ENCODE data around the gene SRMS. TPM values are rescaled to one million over a fixed set of nuclear protein-coding genes. Genes with fewer than 3 reads are reported as not detected.

SRMS gene
- total RNA-seq, 1 experiment from 2014 or later: 3.2 TPM

- H3K9me3 ChIP-seq (ENCODE audit: control insufficient read depth in 1 of 2, insufficient read depth in 1 of 2, low read depth in 1 of 2, low read length in 2 of 2): no peaks in the 10 kb centered on the region
- no peak overlapping the region for H2AFZ ChIP-seq (ENCODE audit: low read depth, low read length, poor library complexity, severe bottlenecking)
- no peaks in the 10 kb centered on the region for H3K27me3 ChIP-seq (ENCODE audit: insufficient read depth, low read length)
- H3K9ac ChIP-seq (ENCODE audit: low read length): no peak overlapping the region
- no peaks in the 10 kb centered on the region for H4K20me1 ChIP-seq (ENCODE audit: insufficient read depth)
- intact Hi-C loops (cut with micrococcal nuclease): no loop called here
- no peaks in the 10 kb centered on the region for H3K9me2 ChIP-seq (ENCODE audit: insufficient read depth)
- H3K4me1 ChIP-seq (ENCODE audit: control insufficient read depth in 1 of 2, insufficient read depth in 2 of 2, low read length in 2 of 2): peaks cover 8 to 26% of the 10 kb centered on the region in 2 experiments; a peak in 3 of 4 replicates
- no peak overlapping the region for H3K4me3 ChIP-seq (replicated peaks in 1 of 2; ENCODE audit: low read depth in 1 of 2, low read length in 2 of 2)
- TF ChIP-seq EZH2 (IDR thresholded peaks at IDR 0.05) (no peak), ZBTB33 (IDR thresholded peaks at IDR 0.05; ENCODE audit: extremely low read depth, insufficient replicate concordance, low read length) (no peak), EGR1 (IDR thresholded peaks at IDR 0.05; ENCODE audit: low read depth) (no peak), MAX (IDR thresholded peaks at IDR 0.05) (no peak), ELF1 (IDR thresholded peaks at IDR 0.05; ENCODE audit: borderline replicate concordance, low read depth) (no peak), RAD21 (IDR thresholded peaks at IDR 0.05; ENCODE audit: low read depth) (no peak), POLR2A (IDR thresholded peaks at IDR 0.05; ENCODE audit: borderline replicate concordance, extremely low read depth, insufficient read depth, insufficient read length) (no peak), FOSL1 (IDR thresholded peaks at IDR 0.05; ENCODE audit: low read depth) (no peak), TCF7L2 (IDR thresholded peaks at IDR 0.05; ENCODE audit: borderline replicate concordance, extremely low read depth, insufficient read depth, insufficient read length) (no peak), ZFX (IDR thresholded peaks at IDR 0.05) (no peak), JUND (IDR thresholded peaks at IDR 0.05) (no peak), ZNF274 (IDR thresholded peaks at IDR 0.05; ENCODE audit: low read depth, low read length) (no peak), SIN3A (IDR thresholded peaks at IDR 0.05; ENCODE audit: low read depth) (no peak), CEBPB (IDR thresholded peaks at IDR 0.05; ENCODE audit: low read depth) (no peak)
- TF ChIP-seq, protein P1, sequence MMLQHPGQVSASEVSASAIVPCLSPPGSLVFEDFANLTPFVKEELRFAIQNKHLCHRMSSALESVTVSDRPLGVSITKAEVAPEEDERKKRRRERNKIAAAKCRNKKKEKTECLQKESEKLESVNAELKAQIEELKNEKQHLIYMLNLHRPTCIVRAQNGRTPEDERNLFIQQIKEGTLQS (IDR thresholded peaks at IDR 0.05): no peak
- DNase-seq (ENCODE audit: low read depth, low spot score): no peak
- POLR2A ChIA-PET: no interaction called here
- no peaks in the 10 kb centered on the region; a peak in 2 of 4 replicates for H3K36me3 ChIP-seq (ENCODE audit: control insufficient read depth in 1 of 2, insufficient read depth in 2 of 2, low read length in 2 of 2)
- H3K4me2 ChIP-seq (ENCODE audit: low read length): no peak overlapping the region
- no peak for ATAC-seq
- no peaks in the 10 kb centered on the region for H3K79me2 ChIP-seq (ENCODE audit: insufficient read depth, low read length)
- H3K27ac ChIP-seq (ENCODE audit: low read depth, low read length): no peak overlapping the region
- CTCF ChIA-PET: no interaction called here
- RAD21 ChIA-PET (ENCODE audit: low non-redundant PET in 1 of 2, low total read pairs in 2 of 2, uncharacterized antibody in 2 of 2, unreplicated experiment in 2 of 2): no interaction called here
- no TSS peak for BruUV-seq (replicated peaks)
These were observed 48.9 kb upstream of the SRMS start for GRCh38 chr20:63596423-63596822.
